ENCODE results near the gene SPATA33.

Gene SPATA33

GRCh38 chr16:89704281-89704680, 46.6 kb downstream of the SPATA33 start:
- no peak overlapping the region for H3K27ac ChIP-seq

GRCh38 chr16:89705006-89705405, 47.4 kb downstream of the SPATA33 start:
- DNase-seq (ENCODE audit: low read depth, low spot score), result no peak
- H3K27ac ChIP-seq, result no peak overlapping the region

More at GRCh38 chr16:89704281-89704680, 46.6 kb downstream of the SPATA33 start:
- no peak for DNase-seq (ENCODE audit: low read depth, low spot score)

- DNase-seq (ENCODE audit: low read depth, low spot score), result no peak
Measured at GRCh38 chr16:89706518-89707260, 49.1 kb downstream of the SPATA33 start.

GRCh38 chr16:89707695-89708094, 50.1 kb downstream of the SPATA33 start:
- DNase-seq (ENCODE audit: low read depth, low spot score), result no peak
- H3K27ac ChIP-seq, result no peak overlapping the region

More at GRCh38 chr16:89706518-89707260, 49.1 kb downstream of the SPATA33 start:
- H3K27ac ChIP-seq, result no peak overlapping the region

- no peak for DNase-seq (ENCODE audit: low read depth, low spot score)
- H3K27ac ChIP-seq, result no peak overlapping the region
Measured at GRCh38 chr16:89708481-89708931, 50.9 kb downstream of the SPATA33 start.

GRCh38 chr16:89709166-89709565, 51.5 kb downstream of the SPATA33 start:
- no peak overlapping the region for H3K27ac ChIP-seq
- DNase-seq (ENCODE audit: low read depth, low spot score), result no peak

GRCh38 chr16:89709716-89710432, 52.2 kb downstream of the SPATA33 start:
- no peak for DNase-seq (ENCODE audit: low read depth, low spot score)
- no peak overlapping the region for H3K27ac ChIP-seq

GRCh38 chr16:89710709-89711564, 53.3 kb downstream of the SPATA33 start:
- no peak for DNase-seq (ENCODE audit: low read depth, low spot score)
- H3K27ac ChIP-seq, result no peak overlapping the region

GRCh38 chr16:89711601-89712273, 54.1 kb downstream of the SPATA33 start:
- no peak overlapping the region for H3K27ac ChIP-seq
- no peak for DNase-seq (ENCODE audit: low read depth, low spot score)

- DNase-seq (ENCODE audit: low read depth, low spot score), result no peak
- H3K27ac ChIP-seq, result no peak overlapping the region
Measured at GRCh38 chr16:89712274-89712781, 54.7 kb downstream of the SPATA33 start.

- H3K27ac ChIP-seq, result no peak overlapping the region
- DNase-seq (ENCODE audit: low read depth, low spot score), result no peak
Measured at GRCh38 chr16:89716493-89716892, 58.9 kb downstream of the SPATA33 start.

- no peak for DNase-seq (ENCODE audit: low read depth, low spot score)
- no peak overlapping the region for H3K27ac ChIP-seq
Measured at GRCh38 chr16:89716916-89717687, 59.5 kb downstream of the SPATA33 start.

- H3K27ac ChIP-seq, result peak overlapping the region; percentile 91
Measured at GRCh38 chr16:89717688-89718505, 60.3 kb downstream of the SPATA33 start.

More at GRCh38 chr16:89717688-89718505, 60.3 kb downstream of the SPATA33 start:
- DNase-seq (ENCODE audit: low read depth, low spot score), result no peak

Data from epithelial cell of prostate (primary cell).